ENCODE measurements around the gene TTC17.
"Not testable (repeated sequence)": the region's sequence is repeated elsewhere in the genome, so short reads cannot be mapped to it uniquely, and the experiment has no call there.

The TTC17 gene

DNA sequence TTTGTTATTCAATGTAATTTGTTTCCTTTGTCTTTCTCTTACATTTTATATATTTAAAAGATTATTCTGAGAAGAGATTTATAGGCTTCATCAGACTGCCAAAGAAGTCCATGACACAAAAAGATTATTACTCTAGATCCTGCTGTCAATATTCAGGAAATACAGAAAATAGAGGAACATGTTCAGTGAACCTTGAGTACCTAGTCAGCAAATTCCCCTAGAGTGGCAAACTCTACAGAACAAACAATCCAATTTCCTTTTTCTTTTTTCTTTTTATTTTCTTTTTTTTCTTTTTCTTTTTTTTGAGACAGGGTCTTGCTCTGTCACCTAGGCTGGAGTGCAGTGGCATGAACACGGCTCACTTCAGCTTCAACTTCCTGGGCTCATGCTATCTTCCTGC is 23.9 kb downstream of the TTC17 start:
- 90 to 94% methylated on average over 1 of the region's 1 CpG for WGBS, 2 experiments
- H3K4me3 ChIP-seq (ENCODE audit: insufficient read depth, low read depth, low read length): no peak overlapping the region
- H3K36me3 ChIP-seq (ENCODE audit: control insufficient read depth, insufficient read depth, low read length): no peaks in the 10 kb centered on the region
- no peaks in the 10 kb centered on the region for H3K4me1 ChIP-seq (ENCODE audit: control insufficient read depth, insufficient read depth, low read length)
- H3K9me3 ChIP-seq (ENCODE audit: control insufficient read depth, low read length): no peaks in the 10 kb centered on the region
- no peak overlapping the region for H3K27ac ChIP-seq (ENCODE audit: insufficient read depth, low read depth, low read length, poor library complexity, severe bottlenecking)
- no peaks in the 10 kb centered on the region for H3K27me3 ChIP-seq (ENCODE audit: control insufficient read depth, insufficient read depth, low read length, poor library complexity, severe bottlenecking)

DNA sequence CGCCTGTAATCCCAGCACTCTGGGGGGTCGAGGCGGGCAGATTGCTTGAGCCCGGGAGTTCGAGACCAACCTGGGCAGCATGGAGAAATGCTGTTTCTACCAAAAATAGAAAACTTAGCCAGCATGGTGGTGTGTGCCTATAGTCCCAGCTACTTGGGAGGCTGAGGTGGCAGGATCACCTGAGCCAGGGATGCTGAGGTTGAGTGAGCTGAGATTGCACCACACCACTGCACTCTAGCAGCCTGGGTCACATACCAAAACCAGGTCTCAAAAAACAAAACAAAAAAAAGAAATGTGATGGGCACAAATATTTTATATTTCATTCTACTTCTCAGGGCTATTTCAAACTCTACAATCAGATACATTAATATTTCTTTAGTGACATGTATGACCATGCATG is 25.7 kb downstream of the TTC17 start:
- Histone ChIP-seq H3K36me3 (ENCODE audit: control insufficient read depth, insufficient read depth, low read length) (no peaks in the 10 kb centered on the region), H3K4me1 (ENCODE audit: control insufficient read depth, insufficient read depth, low read length) (no peaks in the 10 kb centered on the region), H3K27me3 (ENCODE audit: control insufficient read depth, insufficient read depth, low read length, poor library complexity, severe bottlenecking) (no peaks in the 10 kb centered on the region), H3K9me3 (ENCODE audit: control insufficient read depth, low read length) (no peaks in the 10 kb centered on the region), H3K27ac (ENCODE audit: insufficient read depth, low read depth, low read length, poor library complexity, severe bottlenecking) (no peak overlapping the region), H3K4me3 (ENCODE audit: insufficient read depth, low read depth, low read length) (no peak overlapping the region)
- 92 to 97% methylated on average over 5 of the region's 5 CpGs for WGBS, 2 experiments

- Histone ChIP-seq H3K36me3 (ENCODE audit: control insufficient read depth, insufficient read depth, low read length) (peaks cover 27% of the 10 kb centered on the region), H3K27me3 (ENCODE audit: control insufficient read depth, insufficient read depth, low read length, poor library complexity, severe bottlenecking) (no peaks in the 10 kb centered on the region), H3K4me3 (ENCODE audit: insufficient read depth, low read depth, low read length) (no peak overlapping the region), H3K9me3 (ENCODE audit: control insufficient read depth, low read length) (no peaks in the 10 kb centered on the region), H3K27ac (ENCODE audit: insufficient read depth, low read depth, low read length, poor library complexity, severe bottlenecking) (no peak overlapping the region), H3K4me1 (ENCODE audit: control insufficient read depth, insufficient read depth, low read length) (no peaks in the 10 kb centered on the region)
- 95 to 98% methylated on average over 5 of the region's 5 CpGs for WGBS, 2 experiments
These were observed 34.0 kb downstream of the TTC17 start for GRCh38 chr11:43392713-43393112.

DNA sequence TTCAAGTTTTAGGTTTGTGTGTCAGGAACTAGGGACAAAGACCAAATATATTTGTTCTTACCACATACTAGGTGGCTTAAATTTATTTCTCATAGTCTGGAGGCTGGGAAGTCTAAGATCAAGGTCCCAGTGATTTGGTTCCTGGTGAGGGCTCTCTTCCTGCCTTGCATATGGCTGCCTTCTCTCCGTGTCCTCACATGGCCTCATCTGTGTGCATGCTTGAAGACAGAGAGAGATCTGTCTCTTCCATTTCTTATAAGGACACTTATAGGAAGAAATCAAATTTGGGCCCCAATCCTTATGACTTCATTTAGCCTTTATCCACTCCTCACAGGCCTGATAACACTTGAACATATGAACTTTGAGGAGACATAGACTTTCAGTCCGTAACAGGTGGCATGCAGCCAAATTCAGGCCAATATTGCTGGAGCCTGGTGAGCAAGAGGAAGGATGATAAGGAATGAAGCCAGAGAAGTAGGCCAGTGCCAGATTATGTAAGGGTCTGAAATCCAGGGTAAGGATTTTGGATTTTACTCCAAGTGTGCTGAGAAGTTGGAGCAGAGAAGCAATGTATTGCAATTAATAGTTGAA is 35.1 kb downstream of the TTC17 start:
- peaks cover 35% of the 10 kb centered on the region for H3K36me3 ChIP-seq (ENCODE audit: control insufficient read depth, insufficient read depth, low read length)

DNA sequence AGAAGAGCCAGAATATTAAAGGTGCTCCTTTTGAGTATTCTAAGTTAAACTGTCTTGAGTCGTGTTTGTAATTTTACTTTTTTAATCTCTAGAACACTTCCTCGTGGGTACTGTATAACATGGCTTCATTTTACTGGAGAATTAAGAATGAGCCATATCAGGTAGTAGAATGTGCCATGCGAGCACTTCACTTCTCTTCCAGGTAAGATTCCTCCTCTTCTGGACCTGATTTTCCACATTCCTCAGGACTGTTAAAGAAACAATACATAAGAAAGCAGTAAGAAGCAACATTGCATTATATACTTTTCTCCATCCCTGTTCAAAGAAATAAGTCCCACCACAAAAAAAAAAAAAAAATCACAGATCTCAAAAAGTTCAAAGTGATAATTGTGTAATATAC is 37.9 kb downstream of the TTC17 start:
- no peaks in the 10 kb centered on the region for H3K9me3 ChIP-seq (ENCODE audit: control insufficient read depth, low read length)
- no peaks in the 10 kb centered on the region for H3K4me1 ChIP-seq (ENCODE audit: control insufficient read depth, insufficient read depth, low read length)
- 88 to 94% methylated on average over 3 of the region's 3 CpGs for WGBS, 2 experiments
- H3K4me3 ChIP-seq (ENCODE audit: insufficient read depth, low read depth, low read length): no peak overlapping the region
- H3K27ac ChIP-seq (ENCODE audit: insufficient read depth, low read depth, low read length, poor library complexity, severe bottlenecking): no peak overlapping the region
- H3K27me3 ChIP-seq (ENCODE audit: control insufficient read depth, insufficient read depth, low read length, poor library complexity, severe bottlenecking): no peaks in the 10 kb centered on the region
- H3K36me3 ChIP-seq (ENCODE audit: control insufficient read depth, insufficient read depth, low read length): peaks cover 59% of the 10 kb centered on the region

More for the DNA sequence above, 35.1 kb downstream of the TTC17 start:
- Histone ChIP-seq H3K4me3 (ENCODE audit: insufficient read depth, low read depth, low read length) (no peak overlapping the region), H3K4me1 (ENCODE audit: control insufficient read depth, insufficient read depth, low read length) (no peaks in the 10 kb centered on the region), H3K27me3 (ENCODE audit: control insufficient read depth, insufficient read depth, low read length, poor library complexity, severe bottlenecking) (no peaks in the 10 kb centered on the region), H3K27ac (ENCODE audit: insufficient read depth, low read depth, low read length, poor library complexity, severe bottlenecking) (no peak overlapping the region), H3K9me3 (ENCODE audit: control insufficient read depth, low read length) (no peaks in the 10 kb centered on the region)
- WGBS, 2 experiments: 95 to 96% methylated on average over 2 of the region's 2 CpGs

- no peaks in the 10 kb centered on the region for H3K4me1 ChIP-seq (ENCODE audit: control insufficient read depth, insufficient read depth, low read length)
- H3K9me3 ChIP-seq (ENCODE audit: control insufficient read depth, low read length): no peaks in the 10 kb centered on the region
- no peaks in the 10 kb centered on the region for H3K27me3 ChIP-seq (ENCODE audit: control insufficient read depth, insufficient read depth, low read length, poor library complexity, severe bottlenecking)
- no peak overlapping the region for H3K27ac ChIP-seq (ENCODE audit: insufficient read depth, low read depth, low read length, poor library complexity, severe bottlenecking)
- H3K4me3 ChIP-seq (ENCODE audit: insufficient read depth, low read depth, low read length): no peak overlapping the region
- 90 to 92% methylated on average over 2 of the region's 3 CpGs for WGBS, 2 experiments
- peaks cover 57% of the 10 kb centered on the region for H3K36me3 ChIP-seq (ENCODE audit: control insufficient read depth, insufficient read depth, low read length)
These were observed 38.5 kb downstream of the TTC17 start for GRCh38 chr11:43397251-43397650.

DNA sequence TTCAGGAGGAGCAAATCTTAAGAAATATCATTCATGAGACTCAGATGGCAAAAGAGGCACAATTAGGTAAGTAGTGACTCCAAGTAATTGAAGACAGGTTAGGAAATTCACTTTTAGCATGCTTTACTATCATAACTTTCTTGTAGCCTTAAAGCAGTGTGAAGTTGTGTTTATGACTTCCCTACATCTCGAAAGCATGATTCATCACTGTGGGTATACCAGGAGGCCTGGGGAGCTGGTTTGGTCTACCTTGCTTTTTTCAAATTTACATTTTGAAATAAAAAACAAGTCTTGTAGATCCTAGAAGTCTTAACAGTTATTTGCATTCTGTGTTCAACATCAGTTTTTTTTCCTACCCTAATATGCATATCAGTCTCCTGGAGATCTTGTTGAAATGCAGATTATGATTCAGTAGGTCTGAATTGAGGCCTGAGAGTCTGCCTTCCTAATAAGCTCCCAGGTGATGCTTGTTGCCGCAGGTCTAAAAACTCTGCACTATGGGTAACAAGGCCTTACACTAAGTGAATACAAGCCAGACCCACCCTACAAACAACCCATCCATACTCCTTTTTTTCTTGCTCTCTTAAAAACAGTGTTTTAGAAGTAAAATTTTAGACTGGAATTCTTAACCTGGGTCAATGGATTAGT is 41.4 kb downstream of the TTC17 start:
- Histone ChIP-seq H3K4me3 (ENCODE audit: insufficient read depth, low read depth, low read length) (no peak overlapping the region), H3K36me3 (ENCODE audit: control insufficient read depth, insufficient read depth, low read length) (peaks cover 59% of the 10 kb centered on the region), H3K9me3 (ENCODE audit: control insufficient read depth, low read length) (no peaks in the 10 kb centered on the region), H3K27ac (ENCODE audit: insufficient read depth, low read depth, low read length, poor library complexity, severe bottlenecking) (no peak overlapping the region), H3K4me1 (ENCODE audit: control insufficient read depth, insufficient read depth, low read length) (no peaks in the 10 kb centered on the region), H3K27me3 (ENCODE audit: control insufficient read depth, insufficient read depth, low read length, poor library complexity, severe bottlenecking) (no peaks in the 10 kb centered on the region)
- WGBS, 2 experiments: 81 to 100% methylated on average over 1 to 2 of the region's 2 CpGs

GRCh38 chr11:43401252-43401651 is 42.5 kb downstream of the TTC17 start:
- H3K4me3 ChIP-seq (ENCODE audit: insufficient read depth, low read depth, low read length): no peak overlapping the region
- no peak overlapping the region for H3K27ac ChIP-seq (ENCODE audit: insufficient read depth, low read depth, low read length, poor library complexity, severe bottlenecking)
- H3K27me3 ChIP-seq (ENCODE audit: control insufficient read depth, insufficient read depth, low read length, poor library complexity, severe bottlenecking): no peaks in the 10 kb centered on the region
- H3K9me3 ChIP-seq (ENCODE audit: control insufficient read depth, low read length): no peaks in the 10 kb centered on the region
- peaks cover 68% of the 10 kb centered on the region for H3K36me3 ChIP-seq (ENCODE audit: control insufficient read depth, insufficient read depth, low read length)
- 92 to 98% methylated on average over 5 to 6 of the region's 6 CpGs for WGBS, 2 experiments
- H3K4me1 ChIP-seq (ENCODE audit: control insufficient read depth, insufficient read depth, low read length): no peaks in the 10 kb centered on the region

GRCh38 chr11:43401811-43402210 is 43.1 kb downstream of the TTC17 start:
- not testable (repeated sequence) for H3K27me3 ChIP-seq (ENCODE audit: control insufficient read depth, insufficient read depth, low read length, poor library complexity, severe bottlenecking); H3K9me3 ChIP-seq (ENCODE audit: control insufficient read depth, low read length); H3K27ac ChIP-seq (ENCODE audit: insufficient read depth, low read depth, low read length, poor library complexity, severe bottlenecking); H3K4me1 ChIP-seq (ENCODE audit: control insufficient read depth, insufficient read depth, low read length); H3K4me3 ChIP-seq (ENCODE audit: insufficient read depth, low read depth, low read length)
- H3K36me3 ChIP-seq (ENCODE audit: control insufficient read depth, insufficient read depth, low read length): peaks cover 64% of the 10 kb centered on the region
- 93 to 94% methylated on average over 2 of the region's 4 CpGs for WGBS, 2 experiments

GRCh38 chr11:43403357-43404231 is 44.9 kb downstream of the TTC17 start:
- WGBS, 2 experiments: 88 to 96% methylated on average over 4 to 8 of the region's 8 CpGs

More at GRCh38 chr11:43403357-43404231, 44.9 kb downstream of the TTC17 start:
- H3K27me3 ChIP-seq (ENCODE audit: control insufficient read depth, insufficient read depth, low read length, poor library complexity, severe bottlenecking): no peaks in the 10 kb centered on the region
- no peak overlapping the region for H3K4me3 ChIP-seq (ENCODE audit: insufficient read depth, low read depth, low read length)
- no peaks in the 10 kb centered on the region for H3K9me3 ChIP-seq (ENCODE audit: control insufficient read depth, low read length)
- H3K27ac ChIP-seq (ENCODE audit: insufficient read depth, low read depth, low read length, poor library complexity, severe bottlenecking): no peak overlapping the region
- peaks cover 56% of the 10 kb centered on the region for H3K36me3 ChIP-seq (ENCODE audit: control insufficient read depth, insufficient read depth, low read length)
- no peaks in the 10 kb centered on the region for H3K4me1 ChIP-seq (ENCODE audit: control insufficient read depth, insufficient read depth, low read length)

All from ectodermal cell (in vitro differentiated cells).